Natural killer cell (primary cell): Measurements from ENCODE around the gene CLDN15. TPM values are rescaled to one million over a fixed set of nuclear protein-coding genes. Genes with fewer than 3 reads are reported as not detected.

ENCODE experiments used
- ATAC-seq, 3 donors: fragments of 150-1000 bp in 2 of 3; fragments of 200-7000 bp in 1 of 3; cut with Tn5 transposase; 1 replicate in 1 of 3; 2 replicates in 2 of 3; pipeline ENCODE4 v1.10.0; 2021; ENCODE audit warnings: mild to moderate bottlenecking in 2 of 3, moderate library complexity in 2 of 3
- DNase-seq, 2 donors: peaks; one replicate each; pipeline versions ENCODE4 v3.0.0 to v3.0.0-alpha.2; 2013 to 2021; ENCODE audit warnings: mixed read lengths in 1 of 2
- H3K27ac ChIP-seq: one replicate; pipeline ENCODE4 v1.5.1; 2013; ENCODE audit warnings: mild to moderate bottlenecking, low read length
- H3K27me3 ChIP-seq: one replicate; pipeline ENCODE4 v1.6.1; 2013; ENCODE audit warnings: low read length; ENCODE audit not compliant: control insufficient read depth, insufficient read depth
- H3K36me3 ChIP-seq: one replicate; pipeline ENCODE4 v1.6.1; 2013; ENCODE audit warnings: low read length; ENCODE audit not compliant: control insufficient read depth, insufficient read depth
- H3K4me1 ChIP-seq: one replicate; pipeline ENCODE4 v1.6.1; 2013; ENCODE audit warnings: low read length; ENCODE audit not compliant: control insufficient read depth, insufficient read depth
- H3K4me3 ChIP-seq: one replicate; pipeline ENCODE4 v1.5.1; 2013; ENCODE audit warnings: low read length
- H3K9me3 ChIP-seq: one replicate; pipeline ENCODE4 v1.6.1; 2013; ENCODE audit warnings: low read length; ENCODE audit not compliant: control insufficient read depth, insufficient read depth
- H3K27ac Mint-ChIP-seq, 2 donors: one replicate each; pipeline ENCODE4 v1.8.0; 2022; ENCODE audit warnings: mild to moderate bottlenecking in 2 of 2, mixed read lengths in 2 of 2, moderate library complexity in 1 of 2
- H3K27me3 Mint-ChIP-seq, 2 donors: one replicate each; pipeline ENCODE4 v1.8.0; 2022; ENCODE audit warnings: low read depth in 2 of 2, mixed read lengths in 2 of 2
- H3K36me3 Mint-ChIP-seq: one replicate; pipeline ENCODE4 v1.8.0; 2022; ENCODE audit warnings: mixed read lengths
- H3K4me1 Mint-ChIP-seq, 2 donors: one replicate each; pipeline ENCODE4 v1.8.0; 2022; ENCODE audit warnings: mixed read lengths in 2 of 2
- H3K4me3 Mint-ChIP-seq: one replicate; pipeline ENCODE4 v1.8.0; 2022; ENCODE audit warnings: mild to moderate bottlenecking, moderate library complexity, mixed read lengths
- H3K9me3 Mint-ChIP-seq, 2 donors: one replicate each; pipeline ENCODE4 v1.8.0; 2022; ENCODE audit warnings: mixed read lengths in 2 of 2
- CTCF ChIP-seq: fragments of 200-600 bp; IDR thresholded peaks from one replicate; pipeline ENCODE4 v1.8.0; 2022; ENCODE audit warnings: antibody characterized with exemption
- WGBS: methylation state at CpG from one replicate; pipeline ENCODE4 v1.1.7; 2013; ENCODE audit warnings: missing lambda C conversion rate; ENCODE audit not compliant: insufficient coverage; 5-methylcytosine and 5-hydroxymethylcytosine counted together
- intact Hi-C: fragments of 100-400 bp; cut with micrococcal nuclease; formaldehyde crosslinking; loops from one replicate; pipeline ENCODE4 v1.14.2; 2022
- total RNA-seq, 4 donors: library from RNA; stranded (reverse); fragments of 120-200 nt in 1 of 4; gene quantifications; one replicate each; pipeline versions ENCODE4 v1.2.3 to v1.2.4, GENCODE V29; 2013 to 2022

The CLDN15 gene
- total RNA-seq, 3 donors from 2014 or later (not counting 1 experiment from before 2014, with no cell fraction given), result 13.7 to 22.0 (median 19.3) TPM

DNA sequence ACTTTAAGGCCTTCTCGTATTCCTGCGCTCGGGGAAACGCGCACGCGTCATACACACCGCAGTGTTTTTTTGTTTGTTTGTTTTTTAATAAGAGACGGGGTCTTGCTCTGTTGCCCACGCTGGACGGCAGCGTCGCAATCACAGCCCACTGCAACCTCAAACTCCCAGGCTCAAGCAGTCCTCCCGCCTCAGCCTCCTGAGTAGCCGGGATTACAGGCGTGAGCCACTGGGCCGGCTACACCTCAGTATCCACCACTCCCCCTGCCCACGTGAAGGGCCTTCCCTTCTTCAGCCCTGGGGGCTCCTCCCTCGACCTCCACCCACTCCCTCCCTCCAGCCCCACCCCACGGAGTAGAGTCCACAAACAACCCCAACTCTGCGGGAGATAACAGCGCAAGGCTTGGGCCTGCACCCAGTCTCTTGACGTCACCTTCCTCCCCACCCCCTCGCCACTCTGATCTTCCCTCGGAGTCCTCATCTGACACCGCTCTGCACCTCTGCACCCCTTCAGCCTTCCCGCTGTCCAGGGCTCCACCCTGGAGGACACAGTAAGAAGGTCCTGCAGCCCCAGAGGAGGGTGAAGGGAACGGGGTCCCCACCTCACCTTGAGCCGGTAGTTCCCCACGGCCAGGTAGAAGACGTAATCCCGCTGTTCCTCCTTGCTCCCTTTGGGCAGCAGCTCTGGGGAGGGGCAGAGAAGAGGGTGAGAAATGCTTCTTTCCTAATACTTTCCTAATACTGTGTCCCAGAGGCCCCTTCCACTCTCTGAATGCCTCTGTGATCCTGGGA is 2.8 kb upstream of the CLDN15 start:
- peaks cover 12 to 30% of the 10 kb centered on the region in 2 donors for H3K4me1 Mint-ChIP-seq
- H3K27ac ChIP-seq, result no peak overlapping the region
- no peaks in the 10 kb centered on the region for H3K27me3 Mint-ChIP-seq
- no peak overlapping the region for H3K4me3 ChIP-seq
- no peak for TF ChIP-seq CTCF
- no peak for DNase-seq
- no peak for ATAC-seq
- intact Hi-C loops, result no loop called here
- H3K36me3 ChIP-seq, result peaks cover 20% of the 10 kb centered on the region
- no peaks in the 10 kb centered on the region for H3K27me3 ChIP-seq
- 93% methylated on average over 32 of the region's 32 CpGs for WGBS
- no peaks in the 10 kb centered on the region for H3K9me3 ChIP-seq
- H3K4me1 ChIP-seq, result peaks cover 16% of the 10 kb centered on the region
- H3K36me3 Mint-ChIP-seq, result no peaks in the 10 kb centered on the region
- no peak overlapping the region for H3K4me3 Mint-ChIP-seq
- no peak overlapping the region for H3K27ac Mint-ChIP-seq
- H3K9me3 Mint-ChIP-seq, result no peaks in the 10 kb centered on the region

- Mint-ChIP-seq H3K4me1 (peaks cover 6 to 24% of the 10 kb centered on the region in 2 donors), H3K9me3 (no peaks in the 10 kb centered on the region), H3K27ac (no peak overlapping the region), H3K4me3 (no peak overlapping the region), H3K36me3 (no peaks in the 10 kb centered on the region), H3K27me3 (no peaks in the 10 kb centered on the region)
- intact Hi-C loops, result no loop called here
- no peak overlapping the region for H3K4me3 ChIP-seq
- no peak for TF ChIP-seq CTCF
- 97% methylated on average over 7 of the region's 9 CpGs for WGBS
- no peaks in the 10 kb centered on the region for H3K9me3 ChIP-seq
- ATAC-seq, result no peak
- peaks cover 11% of the 10 kb centered on the region for H3K4me1 ChIP-seq
- H3K27ac ChIP-seq, result no peak overlapping the region
- no peak for DNase-seq
- H3K36me3 ChIP-seq, result peaks cover 20% of the 10 kb centered on the region
- H3K27me3 ChIP-seq, result no peaks in the 10 kb centered on the region
These were observed 2.3 kb upstream of the CLDN15 start for GRCh38 chr7:101239951-101240220.

- H3K9me3 ChIP-seq, result no peaks in the 10 kb centered on the region
- intact Hi-C loops, result no loop called here
- peaks cover 10% of the 10 kb centered on the region for H3K4me1 ChIP-seq
- no peaks in the 10 kb centered on the region for H3K27me3 Mint-ChIP-seq
- no peak overlapping the region for H3K4me3 ChIP-seq
- H3K36me3 Mint-ChIP-seq, result no peaks in the 10 kb centered on the region
- H3K27ac Mint-ChIP-seq, result no peak overlapping the region
- peaks cover 5 to 19% of the 10 kb centered on the region in 2 donors for H3K4me1 Mint-ChIP-seq
- no peak overlapping the region for H3K4me3 Mint-ChIP-seq
- ATAC-seq, result no peak
- no peak for DNase-seq
- H3K36me3 ChIP-seq, result peaks cover 20% of the 10 kb centered on the region
- H3K27me3 ChIP-seq, result no peaks in the 10 kb centered on the region
- no peak overlapping the region for H3K27ac ChIP-seq
- WGBS, result 64% methylated on average over 24 of the region's 27 CpGs
- no peak for TF ChIP-seq CTCF
- H3K9me3 Mint-ChIP-seq, result no peaks in the 10 kb centered on the region
These were observed 1.8 kb upstream of the CLDN15 start for GRCh38 chr7:101239191-101239950.
